GM12873 (cell line): ENCODE results near the gene TMEM132C.

ENCODE experiments used
- CTCF ChIP-seq: IDR thresholded peaks from 2 replicates; pipeline ENCODE4 v1.5.1; 2012; ENCODE audit warnings: low read depth, mild to moderate bottlenecking, moderate library complexity, low read length, control low read depth; ENCODE audit not compliant: insufficient read depth; ENCODE audit errors: missing control alignments

Gene TMEM132C

GRCh38 chr12:128626808-128627320 is 359.9 kb downstream of the TMEM132C start:
- TF ChIP-seq CTCF: no peak

- TF ChIP-seq CTCF: no peak
Observed at GRCh38 chr12:128627659-128628058, 360.7 kb downstream of the TMEM132C start.

GRCh38 chr12:128629979-128630378 is 363.0 kb downstream of the TMEM132C start:
- TF ChIP-seq CTCF: no peak

- no peak for TF ChIP-seq CTCF
Observed at GRCh38 chr12:128637642-128638606, 371.0 kb downstream of the TMEM132C start.

- no peak for TF ChIP-seq CTCF
Observed at GRCh38 chr12:128639089-128639488, 372.1 kb downstream of the TMEM132C start.

GRCh38 chr12:128643155-128643554 is 376.2 kb downstream of the TMEM132C start:
- no peak for TF ChIP-seq CTCF

- peak; percentile 89 for TF ChIP-seq CTCF
Observed at GRCh38 chr12:128644664-128645296, 377.8 kb downstream of the TMEM132C start.
